Erythroblast (primary cell): ENCODE results near the gene POU6F2.
"Not testable (repeated sequence)": the region's sequence is repeated elsewhere in the genome, so short reads cannot be mapped to it uniquely, and the experiment has no call there.

Experiments
- GATA1 ChIP-seq: IDR thresholded peaks from 2 replicates; pipeline ENCODE4 v1.6.1; 2011; ENCODE audit warnings: low read depth, mild to moderate bottlenecking, control low read depth, low read length, moderate library complexity
- POLR2A ChIP-seq: IDR thresholded peaks from 2 replicates; pipeline ENCODE4 v1.6.1; 2011; ENCODE audit warnings: mild to moderate bottlenecking, low read length

DNA sequence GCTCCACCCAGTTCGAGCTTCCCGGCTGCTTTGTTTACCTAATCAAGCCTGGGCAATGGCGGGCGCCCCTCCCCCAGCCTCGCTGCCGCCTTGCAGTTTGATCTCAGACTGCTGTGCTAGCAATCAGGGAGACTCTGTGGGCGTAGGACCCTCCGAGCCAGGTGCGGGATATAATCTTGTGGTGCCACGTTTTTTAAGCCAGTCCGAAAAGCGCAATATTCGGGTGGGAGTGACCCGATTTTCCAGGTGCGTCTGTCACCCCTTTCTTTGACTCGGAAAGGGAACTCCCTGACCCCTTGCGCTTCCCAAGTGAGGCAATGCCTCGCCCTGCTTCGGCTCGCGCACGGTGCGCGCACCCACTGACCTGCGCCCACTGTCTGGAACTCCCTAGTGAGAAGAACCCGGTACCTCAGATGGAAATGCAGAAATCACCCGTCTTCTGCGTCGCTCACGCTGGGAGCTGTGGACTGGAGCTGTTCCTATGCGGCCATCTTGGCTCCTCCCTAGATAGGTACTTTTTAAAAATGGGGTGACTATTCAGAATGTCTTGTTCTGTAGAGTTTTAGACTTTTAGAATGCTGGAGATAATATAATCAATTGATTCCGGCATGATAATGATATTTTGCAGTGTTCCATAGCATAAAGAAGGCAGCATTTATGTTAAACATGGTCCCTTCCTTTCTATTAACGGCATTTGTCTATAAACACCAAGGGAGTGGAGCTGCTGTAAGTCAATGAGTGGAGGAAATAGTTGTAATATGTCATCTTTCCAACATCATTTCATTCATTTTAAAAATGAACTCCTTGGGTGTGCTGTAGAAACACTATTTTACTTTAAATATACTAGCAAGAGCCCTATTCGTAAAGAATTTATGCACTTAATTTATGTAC, 35.6 kb downstream of the POU6F2 start:
- TF ChIP-seq GATA1, POLR2A: not testable (repeated sequence)
